CD4-positive, alpha-beta T cell treated with Interleukin-17A for 1 hour (primary cell): ENCODE measurements around the gene C13orf46.
"Not testable (repeated sequence)": the region's sequence is repeated elsewhere in the genome, so short reads cannot be mapped to it uniquely, and the experiment has no call there.

ENCODE experiments used
- DNase-seq: peaks from one replicate; pipeline ENCODE4 v3.0.0-alpha.2; 2020

C13orf46 gene

DNA sequence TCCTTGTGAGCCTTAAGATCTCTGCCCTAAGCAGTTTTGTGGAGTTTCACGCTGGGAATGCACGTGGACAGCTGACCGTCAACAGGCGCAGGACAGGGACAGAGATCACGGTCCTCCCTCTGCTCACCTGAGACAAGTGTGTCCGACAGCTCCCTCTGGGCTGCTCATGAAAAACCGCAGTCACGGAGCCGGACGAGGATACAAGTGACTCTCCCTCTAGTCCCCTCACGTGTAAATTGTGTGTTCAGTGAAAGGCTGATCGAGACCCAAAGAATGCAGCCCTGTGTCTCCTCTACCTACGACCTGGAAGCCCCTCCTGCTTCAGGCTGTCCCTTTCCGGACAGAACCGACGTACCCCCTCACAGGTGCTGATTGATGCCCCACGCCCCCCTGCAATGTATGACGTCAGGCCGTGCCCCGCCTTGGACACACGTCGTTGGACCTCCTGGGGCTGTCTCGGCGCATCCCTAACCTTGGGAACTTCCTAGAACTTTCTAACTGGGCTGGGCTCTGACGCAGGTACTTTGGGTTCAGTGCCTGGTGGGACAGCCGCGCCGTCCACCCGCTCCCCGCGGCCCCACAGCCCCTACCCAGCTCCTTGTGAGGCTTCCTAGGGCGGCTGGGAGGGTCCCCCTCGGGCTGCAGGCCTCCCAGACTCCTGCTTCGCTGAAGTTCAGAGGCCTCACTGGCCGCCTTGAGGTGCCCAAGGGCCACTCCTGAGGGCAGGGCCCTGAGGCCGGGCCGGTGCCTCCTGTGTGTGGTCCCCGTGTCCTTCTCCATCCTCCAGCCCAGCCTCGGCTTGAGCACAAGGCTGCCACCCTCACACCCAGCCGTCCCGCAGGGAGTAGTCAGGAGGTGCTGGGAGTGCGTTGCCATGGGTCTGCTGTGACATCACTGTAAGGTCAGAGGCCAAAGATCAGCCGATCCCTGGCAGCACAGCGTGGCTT, at the start of gene C13orf46:
C13orf46 (minus strand) TSS at position 859 of the 947 bp plus-strand sequence; CDS start at position 780, 79 bp downstream.
- no peak for DNase-seq

DNA sequence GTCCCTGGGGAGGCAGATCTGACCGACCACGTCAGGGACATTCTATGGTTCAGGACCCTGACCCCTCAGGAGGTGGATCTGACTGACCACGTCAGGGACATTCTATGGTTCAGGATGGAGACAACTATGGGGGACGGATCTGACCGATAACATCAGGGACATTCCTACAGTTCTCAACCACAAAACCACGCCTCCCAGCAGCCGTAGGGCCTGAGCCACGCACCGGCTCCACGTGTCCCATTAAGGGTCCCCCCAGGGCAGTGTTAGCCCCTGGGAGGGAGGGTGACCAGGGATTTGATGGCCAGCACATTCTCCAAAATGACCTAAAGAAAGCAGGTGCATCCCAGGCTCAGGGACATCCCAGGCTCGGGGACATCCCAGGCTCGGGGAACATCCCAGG, 49.0 kb upstream of the C13orf46 start:
- DNase-seq, result no peak

DNA sequence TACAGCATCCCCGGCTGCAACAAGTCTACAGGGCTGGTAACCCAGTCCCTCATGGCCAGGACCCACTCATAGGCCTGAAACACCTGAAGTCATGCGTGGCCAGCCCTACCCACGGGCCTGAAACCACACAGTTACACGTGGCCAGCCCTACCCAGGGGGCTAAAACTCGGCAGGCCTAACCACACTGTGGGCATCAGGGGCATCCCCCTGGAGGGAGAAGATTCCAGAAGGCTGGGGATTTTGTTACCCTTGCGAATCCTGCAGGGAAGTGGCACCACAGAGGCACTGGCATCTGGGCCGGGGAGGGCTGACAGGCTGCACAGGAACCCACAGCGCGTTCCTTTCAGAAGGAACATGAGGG, 48.4 kb upstream of the C13orf46 start:
- DNase-seq, result no peak

DNA sequence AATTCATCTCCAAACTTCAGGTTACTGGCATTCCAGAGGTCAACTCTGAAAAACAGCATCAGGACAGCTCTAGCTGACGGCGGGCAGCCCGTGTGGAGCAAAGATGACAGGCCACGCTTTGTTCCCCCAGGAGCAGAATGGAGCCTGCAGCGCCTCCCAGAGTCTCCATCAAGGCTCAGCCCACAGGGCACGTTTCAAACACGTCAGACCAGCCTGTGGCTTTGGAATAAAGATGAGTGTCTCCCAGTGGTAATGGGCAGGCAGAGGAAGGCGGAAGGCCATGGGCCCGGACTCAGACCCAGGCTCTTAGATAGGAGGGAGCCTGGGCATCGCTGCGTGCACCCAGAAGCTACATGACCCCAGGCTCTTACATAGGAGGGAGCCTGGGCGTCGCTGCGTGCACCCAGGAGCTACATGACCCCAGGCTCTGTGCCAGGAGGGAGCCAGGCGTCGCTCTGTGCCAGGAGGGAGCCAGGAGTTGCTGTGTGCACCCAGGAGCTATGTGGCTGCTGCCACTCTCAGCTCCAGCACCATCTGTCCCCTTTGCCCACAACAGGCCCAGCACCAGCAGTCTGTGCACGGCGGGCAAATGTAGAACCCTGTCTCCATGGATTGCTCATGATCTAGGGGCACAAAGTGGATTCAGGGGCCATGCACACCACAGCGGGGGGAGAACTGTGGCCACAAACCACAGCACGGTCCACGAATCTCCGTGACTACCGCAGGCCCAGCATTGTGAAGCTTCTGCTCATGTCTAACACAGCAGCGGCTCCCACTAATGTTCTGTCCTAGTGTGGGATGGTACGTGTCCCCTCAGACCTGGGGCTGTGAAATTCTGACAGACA, 47.8 kb upstream of the C13orf46 start:
- no peak for DNase-seq

DNA sequence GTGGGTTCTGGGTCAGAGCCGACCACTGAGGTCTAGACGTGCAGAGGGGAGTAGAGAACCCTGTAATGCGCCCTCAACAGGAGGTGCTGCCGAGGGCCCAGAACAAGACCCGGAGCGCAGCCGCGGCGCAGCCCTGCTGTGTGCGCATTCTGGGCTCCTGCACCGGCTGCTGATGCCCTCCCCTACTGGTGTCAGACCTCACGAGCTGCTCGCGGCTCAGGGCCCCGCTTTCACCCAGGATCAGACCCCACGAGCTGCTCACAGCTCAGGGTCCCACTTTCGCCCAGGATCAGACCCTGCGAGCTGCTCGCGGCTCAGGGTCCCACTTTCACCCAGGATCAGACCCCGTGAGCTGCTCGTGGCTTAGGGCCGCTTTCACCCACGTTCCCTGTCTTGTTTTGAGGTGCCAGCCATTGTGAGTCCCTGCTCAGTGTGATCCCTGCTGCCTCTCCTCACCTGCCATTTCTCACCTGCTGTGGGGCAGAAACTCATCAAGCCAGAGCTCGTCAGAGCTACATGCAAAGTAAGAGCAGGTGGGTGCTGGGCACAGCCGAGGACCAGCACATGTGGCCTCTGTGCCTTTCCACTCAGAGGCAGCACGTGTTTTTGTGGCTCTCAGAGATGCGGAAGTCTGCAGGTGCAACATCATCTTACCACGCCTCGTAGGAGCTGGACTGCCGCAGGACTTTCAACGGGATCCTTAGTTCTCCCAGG, 47.0 kb upstream of the C13orf46 start:
- no peak for DNase-seq

DNA sequence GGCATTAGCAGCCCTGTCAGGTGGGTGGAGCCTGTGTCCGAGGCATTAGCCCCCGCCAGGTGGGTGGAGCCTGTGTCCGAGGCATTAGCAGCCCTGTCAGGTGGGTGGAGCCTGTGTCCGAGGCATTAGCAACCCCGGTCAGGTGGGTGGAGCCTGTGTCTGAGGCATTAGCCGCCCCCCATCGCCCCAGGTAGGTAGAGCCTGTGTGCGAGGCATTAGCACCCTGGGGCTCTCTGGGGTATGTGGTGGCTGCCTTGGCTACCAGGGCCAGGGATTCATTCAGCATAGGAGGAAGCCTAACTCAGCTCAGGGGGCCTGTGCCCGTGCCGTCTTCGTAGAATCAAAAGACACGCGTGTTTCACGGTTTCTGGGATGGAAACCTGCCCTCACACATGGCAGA, 46.3 kb upstream of the C13orf46 start:
- DNase-seq, result not testable (repeated sequence)

DNA sequence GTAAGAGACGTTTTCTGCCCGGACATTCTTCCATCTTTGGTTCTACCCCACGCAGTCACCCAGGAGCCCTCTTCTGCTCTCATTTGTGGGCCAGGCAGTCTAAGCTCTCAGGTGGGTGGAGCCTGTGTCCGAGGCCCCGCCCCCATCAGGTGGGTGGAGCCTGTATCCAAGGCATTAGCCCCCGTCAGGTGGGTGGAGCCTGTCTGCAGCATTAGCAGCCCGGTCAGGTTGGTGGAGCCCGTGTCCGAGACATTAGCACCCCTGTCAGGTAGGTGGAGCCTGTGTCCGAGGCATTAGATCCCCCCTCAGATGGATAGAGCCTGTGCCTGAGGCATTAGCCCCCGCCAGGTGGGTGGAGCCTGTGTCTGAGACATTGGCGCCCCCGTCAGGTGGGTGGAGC, 45.5 kb upstream of the C13orf46 start:
- peak; percentile 57 for DNase-seq

DNA sequence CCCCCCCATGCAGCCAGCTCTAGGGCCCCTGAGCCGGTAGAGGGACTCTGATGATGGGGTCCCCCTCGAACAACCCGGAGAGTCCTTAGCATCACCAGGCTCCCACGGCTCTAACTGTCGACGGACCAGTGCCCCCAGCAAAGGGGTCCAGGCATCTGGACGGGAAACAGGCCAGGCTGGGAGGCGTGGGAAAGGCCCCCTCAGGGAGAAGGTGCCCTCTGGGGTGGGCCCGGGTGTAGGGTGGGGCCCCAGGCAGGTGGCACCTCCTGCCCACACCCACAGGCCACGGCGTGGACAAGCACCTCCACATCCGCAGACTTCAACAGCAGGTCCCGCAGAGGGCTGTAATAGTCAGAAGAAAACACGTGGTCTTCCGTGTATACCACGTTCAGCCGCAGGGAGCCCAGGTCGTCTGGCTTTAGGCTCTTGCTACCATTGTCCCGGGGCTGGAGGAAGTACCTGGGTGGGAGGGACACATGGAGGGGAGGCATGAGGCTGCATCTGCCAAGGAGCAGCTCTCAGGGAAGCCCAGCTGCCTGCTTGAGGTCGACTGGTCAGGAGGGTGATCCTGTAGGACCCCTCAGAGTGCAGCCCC, 44.7 kb upstream of the C13orf46 start:
- no peak for DNase-seq

DNA sequence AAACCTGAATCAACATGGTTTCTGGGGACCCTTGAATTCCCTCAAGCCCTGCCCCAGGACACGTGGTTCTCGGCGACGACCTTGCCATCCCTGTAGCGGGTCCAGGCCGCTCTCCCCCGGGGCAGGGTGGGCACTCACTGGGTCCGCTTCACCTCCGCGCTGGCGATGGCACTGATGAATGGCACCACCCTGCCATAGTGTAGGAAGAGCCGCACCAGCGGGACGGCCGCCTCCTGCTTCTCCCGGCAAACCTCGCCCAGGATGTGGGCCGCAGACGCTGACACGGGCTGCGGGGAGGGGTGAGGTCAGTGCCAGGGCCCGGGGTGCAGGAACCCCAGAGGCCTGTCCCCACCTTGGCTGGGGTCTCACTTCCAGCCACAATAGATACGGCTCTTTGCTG, 44.1 kb upstream of the C13orf46 start:
- no peak for DNase-seq

DNA sequence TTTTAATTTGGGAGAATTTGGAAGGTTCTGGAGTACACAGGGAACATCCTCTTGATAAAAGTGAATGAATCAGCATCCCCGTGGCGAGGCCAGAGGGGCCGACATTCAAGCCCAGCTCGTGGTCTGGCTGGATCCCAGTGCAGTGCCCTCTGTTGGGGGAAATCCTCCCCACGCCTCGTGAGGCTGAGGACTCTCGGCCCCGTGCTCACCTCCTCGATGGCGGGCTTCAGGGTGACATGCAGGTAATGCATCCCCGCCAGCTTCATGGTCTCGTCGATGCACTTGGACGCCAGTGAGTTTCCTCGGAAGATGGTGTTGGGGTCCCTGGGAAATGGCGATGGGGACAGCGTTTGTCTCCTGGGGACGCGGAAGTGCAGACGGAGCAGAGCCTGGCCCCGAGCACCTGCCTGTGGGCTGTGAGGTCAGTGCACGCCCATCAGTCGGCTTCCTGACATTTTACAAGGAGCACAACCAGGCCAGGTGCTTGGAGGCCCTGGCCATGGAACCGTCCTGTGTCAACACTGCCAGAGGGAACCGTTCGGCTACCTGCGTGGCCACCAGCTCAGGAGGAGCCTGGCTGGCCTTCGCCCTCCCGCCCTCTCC, 43.3 kb upstream of the C13orf46 start:
- DNase-seq, result no peak

DNA sequence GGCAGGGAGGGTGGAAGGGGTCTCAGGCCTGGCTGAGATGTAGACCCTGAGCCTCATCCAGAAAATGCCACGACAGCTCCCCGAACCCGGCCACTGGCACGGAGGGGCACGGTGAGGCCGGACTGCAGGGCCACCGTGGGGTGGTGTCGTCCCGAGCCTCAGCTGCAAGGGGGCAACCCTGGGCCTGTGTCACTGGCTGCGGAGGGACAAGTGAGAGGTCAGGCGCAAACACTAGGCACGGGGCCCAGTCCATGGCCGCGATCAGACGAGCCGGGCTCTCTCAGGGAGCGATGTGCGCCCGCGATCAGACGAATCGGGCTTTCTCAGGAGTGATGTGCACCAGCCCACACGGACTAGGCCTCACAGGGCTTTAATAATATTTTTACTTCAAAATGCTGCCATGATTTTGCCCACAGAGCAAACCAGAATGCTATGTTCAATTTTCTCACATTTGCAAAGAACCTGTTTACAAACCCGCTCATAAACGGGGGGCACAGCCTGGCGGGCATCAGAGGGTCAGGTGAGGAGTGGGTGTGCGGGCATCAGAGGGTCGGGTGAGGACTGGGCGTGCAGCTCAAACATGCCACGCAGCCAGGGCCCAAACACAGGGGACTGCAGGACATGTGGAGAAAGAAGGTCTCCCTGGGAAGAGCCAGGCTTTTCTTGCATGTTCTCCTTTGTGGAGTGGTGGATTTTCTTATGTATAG, 42.6 kb upstream of the C13orf46 start:
- DNase-seq, result no peak

DNA sequence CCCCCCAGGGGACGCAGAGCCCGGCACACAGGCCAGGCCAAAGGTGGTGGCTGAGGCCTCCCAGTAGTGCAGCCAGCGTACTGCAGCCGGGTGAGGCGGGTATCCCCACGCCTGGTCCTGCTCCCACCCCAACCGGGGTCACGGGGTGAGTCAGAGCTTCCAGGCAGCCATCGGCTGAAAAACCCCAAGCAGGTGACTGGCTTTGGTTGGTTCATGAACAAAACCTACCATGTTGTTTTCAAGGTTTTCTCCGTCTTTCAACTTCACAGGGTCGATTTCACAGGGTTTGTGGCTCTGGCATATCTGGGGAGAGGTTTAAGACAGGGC, 42.1 kb upstream of the C13orf46 start:
- DNase-seq, result no peak

DNA sequence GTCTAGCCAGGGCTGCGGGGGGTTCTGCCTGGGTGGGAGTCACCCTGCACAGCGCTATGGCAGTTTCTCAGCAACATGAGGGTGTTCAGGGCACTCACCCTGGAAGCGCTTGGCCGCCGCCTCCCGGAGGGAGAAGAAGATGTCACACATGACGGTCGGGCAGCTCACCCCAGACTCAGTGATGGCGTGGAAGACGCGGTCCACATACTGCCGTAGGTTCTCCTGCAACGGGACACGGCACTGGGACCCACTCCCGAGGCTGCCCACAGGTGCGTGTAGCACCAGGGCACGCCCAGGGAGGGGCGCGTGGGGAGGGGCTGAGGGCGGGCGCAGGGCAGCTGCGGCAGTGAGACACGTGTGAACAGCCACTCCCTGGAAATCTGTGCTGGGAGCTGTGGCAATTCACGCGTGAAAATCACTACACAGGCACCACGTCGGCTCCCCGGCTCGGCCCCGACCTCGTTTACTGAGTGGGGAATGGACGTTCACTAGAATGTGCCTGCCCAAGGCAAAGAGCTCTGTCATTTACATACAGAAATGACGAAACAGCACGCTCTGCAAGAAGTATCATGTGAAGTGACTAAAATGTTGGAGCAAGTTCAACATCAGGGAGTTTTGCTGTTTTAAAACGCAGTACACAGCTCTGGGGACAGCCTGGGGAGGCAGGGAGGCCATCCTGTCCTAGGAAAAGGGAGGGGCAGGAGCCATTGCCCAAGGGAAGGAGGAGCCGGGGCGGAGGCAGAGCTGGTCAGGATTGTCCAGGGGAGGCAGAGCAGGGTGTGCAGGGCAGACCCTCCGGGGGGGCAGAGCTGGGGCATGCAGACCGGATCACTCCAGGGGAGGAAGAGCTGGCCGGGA, 41.5 kb upstream of the C13orf46 start:
- no peak for DNase-seq

DNA sequence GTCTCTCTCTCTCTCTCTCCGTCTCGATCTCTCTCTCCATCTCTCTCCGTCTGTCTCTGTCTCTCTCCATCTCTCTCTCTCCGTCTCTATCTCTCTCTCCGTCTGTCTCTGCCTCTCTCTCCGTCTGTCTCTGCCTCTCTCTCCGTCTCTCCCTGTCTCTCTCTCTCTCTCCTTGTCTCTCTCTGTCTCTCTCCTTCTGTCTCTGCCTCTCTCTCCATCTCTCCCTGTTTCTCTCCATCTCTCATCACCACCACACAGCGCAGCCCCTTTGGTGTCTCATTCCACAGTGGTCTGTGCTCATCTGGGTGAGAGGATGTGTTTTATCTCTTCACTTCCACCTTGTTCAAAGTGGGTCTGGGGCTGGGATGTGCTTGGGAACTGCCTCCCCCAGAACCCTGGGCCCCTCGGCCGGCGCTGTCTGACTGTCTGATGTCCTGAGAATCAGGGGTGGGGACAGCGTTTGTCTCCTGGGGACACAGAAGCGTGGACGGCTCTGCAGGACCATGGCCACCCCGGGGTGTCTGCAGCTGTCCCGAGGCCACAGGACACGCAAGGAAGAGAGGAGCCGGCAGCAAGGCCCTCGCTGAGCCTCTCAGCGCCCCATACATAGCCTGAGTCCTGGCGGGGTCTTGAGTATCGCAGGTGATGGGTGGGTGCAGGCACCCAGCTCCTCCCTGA, 40.2 kb upstream of the C13orf46 start:
- no peak for DNase-seq

DNA sequence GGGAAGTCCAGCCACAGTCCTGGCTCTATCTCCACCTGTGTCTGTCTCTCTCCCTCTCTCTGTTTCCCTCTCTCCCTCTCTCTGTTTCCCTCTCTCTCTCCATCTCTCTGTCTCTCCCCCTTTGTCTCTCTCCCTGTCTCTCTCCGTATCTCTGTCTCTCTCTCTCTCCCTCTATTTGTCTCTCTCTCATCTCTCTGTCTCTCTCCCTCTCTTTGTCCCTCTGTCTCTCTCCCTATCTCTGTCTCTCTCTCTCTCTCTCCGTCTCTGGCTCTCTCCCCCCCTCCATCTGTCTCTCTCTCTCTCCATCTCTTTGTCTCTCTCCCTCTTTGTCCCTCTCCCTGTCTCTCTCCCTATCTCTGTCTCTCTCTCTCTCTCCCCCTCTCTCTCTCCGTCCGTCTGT, 39.5 kb upstream of the C13orf46 start:
- no peak for DNase-seq

DNA sequence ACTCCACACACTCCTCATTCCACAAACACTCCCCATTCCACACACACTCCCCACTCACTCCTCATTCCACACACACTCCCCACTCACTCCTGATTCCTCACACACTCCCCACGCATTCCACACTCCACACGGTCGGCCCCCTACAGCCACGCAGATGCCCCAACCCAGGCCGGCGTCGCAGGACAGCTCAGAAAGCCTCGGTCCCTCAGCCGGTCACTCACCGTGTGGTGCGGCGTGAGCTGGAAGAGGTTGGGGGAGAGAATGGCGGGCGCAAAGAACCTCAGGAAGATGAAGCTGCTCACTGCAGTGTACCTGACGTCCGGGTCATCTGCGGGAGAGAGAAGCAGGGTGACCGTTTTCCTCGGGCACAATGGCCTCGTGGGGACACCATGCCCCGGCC, 39.0 kb upstream of the C13orf46 start:
- no peak for DNase-seq

DNA sequence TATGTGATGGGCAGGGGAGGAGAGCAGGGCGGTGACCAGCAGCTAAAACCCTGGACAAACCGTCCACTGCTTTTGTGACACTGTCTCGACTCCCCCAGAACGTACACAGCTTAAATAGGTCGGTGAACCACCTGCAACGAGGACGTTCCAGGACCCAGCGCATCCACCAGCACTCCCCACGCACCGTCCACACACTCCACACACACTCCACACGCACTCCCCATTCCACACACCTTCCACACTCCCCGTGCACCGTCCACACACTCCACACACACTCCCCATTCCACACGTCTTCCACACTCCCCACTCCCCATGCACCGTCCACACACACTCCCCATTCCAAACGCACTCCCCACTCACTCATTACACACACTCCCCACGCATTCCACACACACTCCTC, 38.3 kb upstream of the C13orf46 start:
- no peak for DNase-seq

DNA sequence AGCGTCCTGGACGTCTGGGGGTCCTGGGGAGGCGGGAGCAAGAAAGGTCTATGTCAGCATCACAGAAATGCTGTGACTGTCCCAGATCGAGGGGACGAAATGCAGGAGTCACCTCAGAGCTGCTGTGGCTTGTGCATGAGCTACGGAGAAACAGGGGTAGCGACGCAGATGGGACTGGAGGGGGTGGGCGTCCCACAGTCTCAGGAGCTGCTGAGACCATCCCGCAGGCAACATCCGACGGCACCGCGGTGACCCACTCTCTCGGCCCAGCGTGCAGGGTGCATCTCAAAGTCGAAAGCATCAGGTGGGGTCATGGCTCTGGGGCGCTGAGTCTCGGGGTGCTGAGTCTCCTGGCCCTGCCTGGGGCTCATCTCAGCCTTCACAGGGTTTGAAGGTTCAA, 37.4 kb upstream of the C13orf46 start:
- no peak for DNase-seq

DNA sequence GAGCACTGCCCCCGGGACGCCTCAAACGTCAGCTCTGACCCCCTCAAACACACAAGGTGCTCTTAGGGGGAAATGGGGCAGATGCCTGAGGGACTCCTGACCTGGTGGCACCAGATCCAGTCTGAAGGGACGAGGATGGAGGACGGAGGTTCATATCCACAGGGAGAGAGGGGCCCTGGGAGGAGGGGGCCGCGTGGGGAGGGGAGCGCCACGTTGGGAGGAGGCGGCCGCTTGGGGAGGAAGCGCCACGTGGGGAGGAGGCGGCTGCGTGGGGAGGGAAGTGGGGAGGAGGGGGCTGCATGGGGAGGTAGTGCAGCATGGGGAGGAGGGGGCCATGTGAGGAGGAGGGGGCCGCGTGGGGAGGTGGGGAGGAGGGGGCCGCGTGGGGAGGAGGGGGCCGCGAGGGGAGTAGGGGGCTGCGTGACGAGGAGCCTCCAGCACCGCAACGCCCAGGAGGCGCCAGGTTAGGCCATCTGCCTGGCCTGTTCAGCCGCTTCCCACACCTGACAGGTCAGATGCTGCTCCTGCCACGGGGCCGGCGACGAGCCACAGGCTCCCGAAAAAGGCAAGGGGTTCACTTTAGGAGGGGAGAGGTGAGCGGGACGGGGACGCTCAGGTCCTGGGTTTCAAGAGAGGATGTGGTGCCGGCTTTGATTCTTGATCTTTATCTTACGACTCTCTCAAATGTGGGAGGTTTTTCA, 36.7 kb upstream of the C13orf46 start:
- DNase-seq, result peak; percentile 37
